Regular cardiac myocyte (primary cell): Measurements from ENCODE around the gene IHH. TPM values are rescaled to one million over a fixed set of nuclear protein-coding genes. Genes with fewer than 3 reads are reported as not detected.

Experiments used
- total RNA-seq: library from RNA; depleted of rRNA; stranded (reverse); fragments of >200 nt; gene quantifications from 2 replicates; pipeline ENCODE4 v1.2.3, GENCODE V29; 2014

The IHH gene
- total RNA-seq = not detected in 2 replicates

DNA sequence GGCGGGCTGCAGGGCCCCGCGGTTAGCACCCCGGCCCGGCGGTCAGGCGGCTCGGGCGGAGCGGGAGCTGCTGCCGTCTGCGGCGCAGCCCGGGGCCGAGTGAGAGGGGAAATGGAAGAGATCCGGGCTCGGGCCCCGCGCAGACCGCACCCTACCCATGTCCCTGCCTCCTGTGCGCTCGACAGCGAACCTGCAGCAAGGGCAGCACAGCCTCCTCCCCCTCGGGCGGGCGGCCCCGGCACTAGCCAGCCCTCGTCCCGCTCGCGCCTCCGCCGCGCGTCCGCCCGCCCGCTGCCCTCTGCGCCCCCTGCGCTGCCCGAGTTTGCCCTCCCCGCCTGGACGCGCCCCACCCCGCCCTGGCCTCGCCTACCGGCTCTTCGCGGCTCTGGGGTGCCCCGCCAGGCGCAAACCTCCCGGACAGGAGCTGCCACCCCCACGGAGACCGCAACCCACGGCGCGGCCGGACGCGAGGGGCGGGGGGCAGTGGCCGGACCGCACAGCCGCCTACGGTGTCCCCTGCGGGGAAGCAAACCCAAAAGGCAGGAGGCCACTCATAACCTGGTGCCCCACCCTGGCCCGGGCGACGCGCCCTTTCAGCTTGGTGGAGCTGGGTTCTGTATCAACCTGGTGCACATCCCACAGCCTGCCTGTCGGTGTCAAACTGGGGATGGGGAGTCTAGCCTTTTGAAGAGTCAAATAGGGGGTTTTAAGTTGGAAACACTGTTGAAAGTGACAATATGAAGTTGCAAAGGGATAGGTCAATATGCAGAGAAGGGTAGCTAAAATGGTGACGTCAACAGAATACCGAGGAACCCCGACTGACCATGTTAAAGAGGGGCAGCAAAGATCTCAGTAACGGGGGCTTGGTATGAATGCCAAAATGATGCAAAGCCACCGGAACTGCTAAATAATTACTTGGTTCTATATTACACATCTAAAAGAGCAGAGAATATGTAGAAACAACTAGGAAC, at the start of gene IHH:
Gene IHH, minus strand, starts transcription at position 101 of the 971 bp plus-strand sequence. CDS start 454 bp downstream, outside the sequence.

GRCh38 chr2:219041252-219041651, 19.5 kb downstream of the IHH start, which contains the start of gene CFAP65:
Gene CFAP65 (minus strand): TSS chr2:219041516. CDS start chr2:219039048, 2,468 bp downstream.

Other genes with a start within 250 kb of the IHH start
- gene PRKAG3, start 229.1 kb downstream of the IHH start, total RNA-seq = under 0.01 TPM in 1 of 2 replicates, not detected in the other
- gene WNT6, start 201.1 kb downstream of the IHH start, total RNA-seq = not detected in 2 replicates
- under 0.01 and 0.19 TPM in 2 replicates for gene WNT10A, start 180.1 kb downstream of the IHH start, total RNA-seq
- gene CDK5R2, start 101.3 kb downstream of the IHH start, total RNA-seq = not detected in 2 replicates
- gene FEV, start 75.7 kb downstream of the IHH start, total RNA-seq = not detected in 2 replicates
- gene CRYBA2, start 67.5 kb downstream of the IHH start, total RNA-seq = not detected in 2 replicates
- not detected in 2 replicates for gene CFAP65, start 19.4 kb downstream of the IHH start, total RNA-seq
- 15.0 and 16.1 TPM in 2 replicates for gene NHEJ1, start 99.9 kb upstream of the IHH start, total RNA-seq
- 0.58 and 1.7 TPM in 2 replicates for gene SLC23A3, start 109.1 kb upstream of the IHH start, total RNA-seq
- gene CNPPD1, start 116.0 kb upstream of the IHH start, total RNA-seq = 16.3 and 25.7 TPM in 2 replicates
- gene RETREG2, start 117.4 kb upstream of the IHH start, total RNA-seq = 70.2 and 91.9 TPM in 2 replicates
- gene ZFAND2B, start 145.9 kb upstream of the IHH start, total RNA-seq = 20.6 and 23.4 TPM in 2 replicates
- gene ABCB6, start 158.0 kb upstream of the IHH start, total RNA-seq = 57.9 and 62.9 TPM in 2 replicates
- gene ATG9A, start 168.7 kb upstream of the IHH start, total RNA-seq = 36.4 and 39.9 TPM in 2 replicates
- gene ANKZF1, start 168.9 kb upstream of the IHH start, total RNA-seq = 23.0 and 57.8 TPM in 2 replicates
- 5.8 and 12.7 TPM in 2 replicates for gene GLB1L, start 184.5 kb upstream of the IHH start, total RNA-seq
- 14.0 and 26.2 TPM in 2 replicates for gene STK16, start 184.6 kb upstream of the IHH start, total RNA-seq
- not detected in 2 replicates for gene TUBA4B, start 192.3 kb upstream of the IHH start, total RNA-seq
- 30.2 and 38.0 TPM in 2 replicates for gene TUBA4A, start 193.0 kb upstream of the IHH start, total RNA-seq
- 21.7 and 47.6 TPM in 2 replicates for gene DNAJB2, start 218.4 kb upstream of the IHH start, total RNA-seq
- 2.1 and 12.7 TPM in 2 replicates for gene PTPRN, start 248.5 kb upstream of the IHH start, total RNA-seq